Measurements from ENCODE around the gene KIF2C.

DNA sequence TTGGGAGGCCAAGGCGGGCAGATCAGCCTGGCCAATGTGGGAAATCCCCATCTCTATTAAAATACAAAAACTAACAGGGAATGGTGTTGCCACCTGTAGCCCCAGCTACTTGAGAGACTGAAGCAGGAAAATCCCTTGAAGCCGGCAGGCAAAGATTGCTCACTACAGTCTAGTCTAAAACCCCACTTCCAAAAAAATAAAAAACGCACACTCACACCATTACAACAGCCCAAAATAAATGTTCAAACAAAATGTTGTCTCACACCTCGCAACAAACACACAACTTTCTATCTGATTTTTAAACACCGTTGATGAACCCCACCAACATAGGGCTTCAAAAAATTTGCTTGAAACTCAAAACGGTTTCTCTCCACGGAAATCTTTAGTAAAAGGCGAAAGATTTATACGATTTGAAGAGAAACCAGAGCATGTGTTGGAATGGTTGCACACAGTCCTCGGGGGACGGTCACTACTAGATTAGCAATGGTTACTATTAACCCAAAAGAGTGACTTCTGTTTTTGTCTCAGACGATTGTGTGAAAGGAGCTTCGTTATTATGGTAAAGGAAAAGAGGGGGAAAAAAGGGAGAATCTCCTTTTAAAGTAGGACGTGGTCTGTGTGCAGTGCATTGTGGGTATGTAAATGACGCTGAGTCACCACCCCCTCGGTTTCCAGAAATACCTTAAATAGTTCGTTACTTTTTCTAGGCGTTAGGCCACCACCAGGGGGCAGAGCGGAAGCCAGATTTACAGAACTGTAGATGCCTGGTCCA, 8.7 kb upstream of the KIF2C start, which contains the start of gene RNU5D-1:
- TF ChIP-seq, protein P1, sequence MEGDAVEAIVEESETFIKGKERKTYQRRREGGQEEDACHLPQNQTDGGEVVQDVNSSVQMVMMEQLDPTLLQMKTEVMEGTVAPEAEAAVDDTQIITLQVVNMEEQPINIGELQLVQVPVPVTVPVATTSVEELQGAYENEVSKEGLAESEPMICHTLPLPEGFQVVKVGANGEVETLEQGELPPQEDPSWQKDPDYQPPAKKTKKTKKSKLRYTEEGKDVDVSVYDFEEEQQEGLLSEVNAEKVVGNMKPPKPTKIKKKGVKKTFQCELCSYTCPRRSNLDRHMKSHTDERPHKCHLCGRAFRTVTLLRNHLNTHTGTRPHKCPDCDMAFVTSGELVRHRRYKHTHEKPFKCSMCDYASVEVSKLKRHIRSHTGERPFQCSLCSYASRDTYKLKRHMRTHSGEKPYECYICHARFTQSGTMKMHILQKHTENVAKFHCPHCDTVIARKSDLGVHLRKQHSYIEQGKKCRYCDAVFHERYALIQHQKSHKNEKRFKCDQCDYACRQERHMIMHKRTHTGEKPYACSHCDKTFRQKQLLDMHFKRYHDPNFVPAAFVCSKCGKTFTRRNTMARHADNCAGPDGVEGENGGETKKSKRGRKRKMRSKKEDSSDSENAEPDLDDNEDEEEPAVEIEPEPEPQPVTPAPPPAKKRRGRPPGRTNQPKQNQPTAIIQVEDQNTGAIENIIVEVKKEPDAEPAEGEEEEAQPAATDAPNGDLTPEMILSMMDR (IDR thresholded peaks at IDR 0.05; ENCODE audit: low read depth, low read length): peak; percentile 61
- TF ChIP-seq EZH2phosphoT487 (IDR thresholded peaks at IDR 0.05; ENCODE audit: low read depth): no peak

Data from OCI-LY3 (cell line).